ENCODE data around the gene SMG6. TPM values are rescaled to one million over a fixed set of nuclear protein-coding genes. Genes with fewer than 3 reads are reported as not detected.

SMG6 gene
- total RNA-seq, 1 donor from 2014 or later, result 9.2 TPM

GRCh38 chr17:2028234-2028614 is 275.4 kb downstream of the SMG6 start:
- peaks cover 5% of the 10 kb centered on the region for H3K27me3 ChIP-seq (ENCODE audit: control insufficient read depth, insufficient read depth, low read length)

GRCh38 chr17:2027528-2028233 is 275.9 kb downstream of the SMG6 start:
- no peak for DNase-seq (ENCODE audit: low read depth)
- peaks cover 5% of the 10 kb centered on the region for H3K27me3 ChIP-seq (ENCODE audit: control insufficient read depth, insufficient read depth, low read length)
- no peak overlapping the region for H3K4me3 ChIP-seq (ENCODE audit: low read depth, low read length)
- H3K36me3 ChIP-seq (ENCODE audit: control insufficient read depth, insufficient read depth, low read length), result no peaks in the 10 kb centered on the region
- FAIRE-seq, result no peak
- no peak for TF ChIP-seq CTCF (IDR thresholded peaks at IDR 0.05; ENCODE audit: insufficient read depth, low read length, severe bottlenecking)

More at GRCh38 chr17:2028234-2028614, 275.4 kb downstream of the SMG6 start:
- TF ChIP-seq CTCF (IDR thresholded peaks at IDR 0.05; ENCODE audit: insufficient read depth, low read length, severe bottlenecking), result no peak
- Histone ChIP-seq H3K36me3 (ENCODE audit: control insufficient read depth, insufficient read depth, low read length) (peaks cover under 1% of the 10 kb centered on the region), H3K4me3 (ENCODE audit: low read depth, low read length) (no peak overlapping the region)
- no peak for DNase-seq (ENCODE audit: low read depth)
- no peak for FAIRE-seq

GRCh38 chr17:2025622-2026309 is 277.8 kb downstream of the SMG6 start:
- Histone ChIP-seq H3K4me3 (ENCODE audit: low read depth, low read length) (peak overlapping the region; percentile 43), H3K36me3 (ENCODE audit: control insufficient read depth, insufficient read depth, low read length) (no peaks in the 10 kb centered on the region), H3K27me3 (ENCODE audit: control insufficient read depth, insufficient read depth, low read length) (peaks cover 7% of the 10 kb centered on the region)
- DNase-seq (ENCODE audit: low read depth) (peak; percentile 55), FAIRE-seq (no peak)
- peak; percentile 91 for TF ChIP-seq CTCF (IDR thresholded peaks at IDR 0.05; ENCODE audit: insufficient read depth, low read length, severe bottlenecking)

- Histone ChIP-seq H3K27me3 (ENCODE audit: control insufficient read depth, insufficient read depth, low read length) (peaks cover 9% of the 10 kb centered on the region), H3K36me3 (ENCODE audit: control insufficient read depth, insufficient read depth, low read length) (no peaks in the 10 kb centered on the region), H3K4me3 (ENCODE audit: low read depth, low read length) (peak within 1 kb of the TSS; percentile 43)
- DNase-seq (ENCODE audit: low read depth) (peak; percentile 68), FAIRE-seq (no peak)
- peak; percentile 6 for TF ChIP-seq CTCF (IDR thresholded peaks at IDR 0.05; ENCODE audit: insufficient read depth, low read length, severe bottlenecking)
These were observed 278.4 kb downstream of the SMG6 start, which contains the start of gene RTN4RL1 for GRCh38 chr17:2025220-2025621. Gene RTN4RL1, minus strand, starts transcription at chr17:2025334. Its CDS starts 469 bp downstream, at chr17:2024865.

GRCh38 chr17:2024572-2025219 is 278.9 kb downstream of the SMG6 start:
- FAIRE-seq (no peak), DNase-seq (ENCODE audit: low read depth) (no peak)
- no peaks in the 10 kb centered on the region for H3K36me3 ChIP-seq (ENCODE audit: control insufficient read depth, insufficient read depth, low read length)
- H3K4me3 ChIP-seq (ENCODE audit: low read depth, low read length), result peak overlapping the region; percentile 43
- H3K27me3 ChIP-seq (ENCODE audit: control insufficient read depth, insufficient read depth, low read length), result peaks cover 10% of the 10 kb centered on the region
- no peak for TF ChIP-seq CTCF (IDR thresholded peaks at IDR 0.05; ENCODE audit: insufficient read depth, low read length, severe bottlenecking)

All from bronchial epithelial cell (primary cell).